ENCODE results near the gene ROBO1. TPM values are rescaled to one million over a fixed set of nuclear protein-coding genes. Genes with fewer than 3 reads are reported as not detected.

The ROBO1 gene
- total RNA-seq, 1 donor from 2014 or later: 3.1 TPM

- Mint-ChIP-seq H3K27me3 (no peaks in the 10 kb centered on the region), H3K27ac (no peak overlapping the region), H3K36me3 (ENCODE audit: low read depth) (no peaks in the 10 kb centered on the region), H3K4me3 (no peak overlapping the region), H3K4me1 (no peaks in the 10 kb centered on the region), H3K9me3 (peaks cover 3% of the 10 kb centered on the region)
- DNase-seq (no peak), ATAC-seq (ENCODE audit: low read depth) (no peak)
- TF ChIP-seq CTCF (IDR thresholded peaks at IDR 0.05): no peak
- intact Hi-C loops (cut with micrococcal nuclease): no loop called here
- POLR2A ChIA-PET: no interaction called here
- CTCF ChIA-PET: no interaction called here
These were observed 1163.5 kb downstream of the ROBO1 start for GRCh38 chr3:78604341-78604740.

- Mint-ChIP-seq H3K4me1 (no peaks in the 10 kb centered on the region), H3K36me3 (ENCODE audit: low read depth) (no peaks in the 10 kb centered on the region)
- ATAC-seq (ENCODE audit: low read depth): no peak
These were observed 1166.5 kb downstream of the ROBO1 start for GRCh38 chr3:78601249-78601648.

GRCh38 chr3:78589778-78590177 is 1178.0 kb downstream of the ROBO1 start:
- ChIA-PET CTCF (no interaction called here), POLR2A (no interaction called here)
- Mint-ChIP-seq H3K9me3 (peaks cover 2% of the 10 kb centered on the region), H3K27ac (no peak overlapping the region), H3K27me3 (no peaks in the 10 kb centered on the region), H3K4me1 (no peaks in the 10 kb centered on the region), H3K36me3 (ENCODE audit: low read depth) (no peaks in the 10 kb centered on the region), H3K4me3 (no peak overlapping the region)
- ATAC-seq (ENCODE audit: low read depth) (no peak), DNase-seq (no peak)
- intact Hi-C loops (cut with micrococcal nuclease): no loop called here
- TF ChIP-seq CTCF (IDR thresholded peaks at IDR 0.05): no peak

More at GRCh38 chr3:78601249-78601648, 1166.5 kb downstream of the ROBO1 start:
- no peak overlapping the region for H3K27ac Mint-ChIP-seq
- CTCF ChIA-PET: no interaction called here
- no peak for DNase-seq
- H3K4me3 Mint-ChIP-seq: no peak overlapping the region
- TF ChIP-seq CTCF (IDR thresholded peaks at IDR 0.05): no peak
- H3K9me3 Mint-ChIP-seq: peaks cover 3% of the 10 kb centered on the region
- POLR2A ChIA-PET: no interaction called here
- intact Hi-C loops (cut with micrococcal nuclease): no loop called here
- H3K27me3 Mint-ChIP-seq: no peaks in the 10 kb centered on the region

GRCh38 chr3:78588906-78589621 is 1178.7 kb downstream of the ROBO1 start:
- TF ChIP-seq CTCF (IDR thresholded peaks at IDR 0.05): no peak
- Mint-ChIP-seq H3K4me3 (no peak overlapping the region), H3K4me1 (no peaks in the 10 kb centered on the region), H3K36me3 (ENCODE audit: low read depth) (no peaks in the 10 kb centered on the region), H3K27me3 (no peaks in the 10 kb centered on the region), H3K9me3 (peaks cover 2% of the 10 kb centered on the region), H3K27ac (no peak overlapping the region)
- POLR2A ChIA-PET: no interaction called here
- ATAC-seq (ENCODE audit: low read depth) (no peak), DNase-seq (no peak)
- intact Hi-C loops (cut with micrococcal nuclease): no loop called here
- CTCF ChIA-PET: no interaction called here

GRCh38 chr3:78580681-78581080 is 1187.1 kb downstream of the ROBO1 start:
- Mint-ChIP-seq H3K4me3 (no peak overlapping the region), H3K27me3 (no peaks in the 10 kb centered on the region), H3K4me1 (no peaks in the 10 kb centered on the region), H3K27ac (no peak overlapping the region), H3K9me3 (no peaks in the 10 kb centered on the region), H3K36me3 (ENCODE audit: low read depth) (no peaks in the 10 kb centered on the region)
- DNase-seq (no peak), ATAC-seq (ENCODE audit: low read depth) (no peak)
- ChIA-PET CTCF (no interaction called here), POLR2A (no interaction called here)
- TF ChIP-seq CTCF (IDR thresholded peaks at IDR 0.05): no peak
- intact Hi-C loops (cut with micrococcal nuclease): no loop called here

Measured in activated B cell treated with CpG ODN at 0.5 μM for 24 hours (primary cell).